ENCODE measurements around the gene C1orf122. TPM values are rescaled to one million over a fixed set of nuclear protein-coding genes. Genes with fewer than 3 reads are reported as not detected.
"Not testable (repeated sequence)": the region's sequence is repeated elsewhere in the genome, so short reads cannot be mapped to it uniquely, and the experiment has no call there.

The C1orf122 gene
- total RNA-seq = 19.9 and 21.9 TPM in 2 replicates

DNA sequence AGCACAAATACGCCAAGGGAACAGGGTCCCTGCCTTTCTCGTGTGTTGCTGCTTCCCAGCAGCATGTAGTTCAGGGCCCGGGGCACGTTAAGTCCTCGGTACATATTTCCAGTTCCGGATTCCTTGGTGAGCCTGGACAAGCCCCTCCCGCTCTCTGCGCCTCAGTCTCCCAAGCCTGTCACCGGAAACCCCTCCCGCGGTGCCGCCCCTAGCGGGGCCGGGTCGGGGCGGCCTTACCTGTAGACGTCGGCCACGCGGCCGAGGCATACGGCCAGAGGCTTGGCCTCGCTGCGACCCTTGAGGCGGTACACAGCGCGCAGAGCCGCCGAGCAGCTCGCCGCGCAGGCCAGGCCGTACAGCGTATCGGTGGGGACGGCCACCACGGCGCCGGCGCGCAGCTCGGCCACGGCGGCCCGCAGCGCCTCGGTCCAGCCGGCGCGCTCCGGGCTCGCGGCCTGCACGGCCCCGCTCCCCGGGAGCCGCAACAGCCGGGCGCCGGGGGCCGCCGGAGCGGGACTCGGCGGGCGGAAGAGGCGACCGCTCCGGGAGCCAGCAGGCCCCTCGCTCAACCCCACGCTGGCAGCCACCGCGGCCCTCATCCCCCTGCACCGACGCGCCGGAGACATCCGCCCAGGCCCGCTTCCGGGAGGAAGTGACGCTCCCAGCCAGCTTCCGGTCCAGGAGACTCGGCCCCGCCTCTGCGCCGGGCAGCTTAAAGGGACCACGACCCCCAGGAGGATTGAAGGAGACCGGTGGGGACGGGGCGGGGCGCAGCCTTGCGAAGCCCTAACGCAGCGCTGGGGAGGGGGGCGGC, at the start of gene C1orf122, which contains the start of gene YRDC:
Gene C1orf122 (plus strand): TSS at position 236 of the 814 bp plus-strand sequence. CDS start 615 bp downstream, outside the sequence.
Gene YRDC (minus strand): TSS at position 654 of the 814 bp plus-strand sequence. CDS start 28 bp downstream, at position 626.
- intact Hi-C loops (cut with micrococcal nuclease) = loop anchor here (1.0 to 5.0 kb wide), 8 partner anchors 13 to 1420 kb away; partner anchors contain the start of genes CDCA8, MTF1, RRAGC and SF3A3

DNA sequence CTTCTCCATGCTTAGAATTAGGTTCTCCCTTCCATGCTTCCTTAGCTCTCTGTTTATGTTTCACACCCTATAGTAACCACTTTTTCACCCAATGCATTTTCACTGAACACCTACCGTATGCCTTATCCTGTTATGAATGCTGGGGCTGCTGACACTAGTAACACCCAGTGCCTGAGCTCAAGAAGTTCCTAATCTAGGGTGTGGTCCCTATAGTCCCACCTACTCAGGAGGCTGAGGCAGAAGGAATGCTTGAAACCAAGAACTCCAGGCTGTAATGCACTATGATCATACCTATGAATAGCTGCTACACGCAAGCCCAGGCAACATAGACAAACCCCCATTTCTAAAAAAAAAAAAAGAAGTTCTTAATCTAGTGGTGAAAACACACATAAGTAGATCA, 48.1 kb upstream of the C1orf122 start:
- intact Hi-C loops (cut with micrococcal nuclease) = no loop called here

DNA sequence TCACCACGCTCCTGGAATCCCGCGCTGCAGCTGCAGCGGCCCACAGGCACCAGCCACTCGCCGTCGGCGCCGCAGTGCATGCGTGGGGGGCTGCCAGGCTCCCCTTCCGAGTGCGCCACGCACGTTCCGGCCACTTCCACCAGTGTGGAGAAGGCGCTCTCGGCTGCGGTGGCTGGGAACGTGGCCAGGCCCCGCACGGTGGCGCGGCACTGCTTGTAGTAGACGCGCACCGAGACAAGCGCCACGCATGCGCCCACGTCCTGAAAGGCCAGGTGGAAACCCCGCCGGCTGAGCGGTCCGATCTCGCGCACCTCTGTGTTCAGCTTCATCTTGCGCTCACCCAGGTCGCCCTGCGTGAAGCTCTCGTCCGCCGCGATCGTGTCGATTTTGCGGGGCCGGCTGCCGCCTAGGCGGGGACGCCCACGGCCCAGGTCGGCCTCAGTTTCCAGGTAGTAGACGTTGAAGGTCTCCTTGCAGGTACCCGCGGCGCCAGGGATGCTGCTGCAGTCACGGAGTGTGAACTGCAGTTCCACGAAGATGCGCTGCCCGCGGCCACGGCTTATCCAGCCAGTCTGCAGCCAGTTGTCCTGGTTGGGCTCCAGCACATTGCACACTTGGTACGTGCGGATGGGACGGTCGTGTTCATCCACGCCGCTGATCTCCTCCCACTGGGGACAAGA, 46.0 kb upstream of the C1orf122 start:
- intact Hi-C loops (cut with micrococcal nuclease) = no loop called here

DNA sequence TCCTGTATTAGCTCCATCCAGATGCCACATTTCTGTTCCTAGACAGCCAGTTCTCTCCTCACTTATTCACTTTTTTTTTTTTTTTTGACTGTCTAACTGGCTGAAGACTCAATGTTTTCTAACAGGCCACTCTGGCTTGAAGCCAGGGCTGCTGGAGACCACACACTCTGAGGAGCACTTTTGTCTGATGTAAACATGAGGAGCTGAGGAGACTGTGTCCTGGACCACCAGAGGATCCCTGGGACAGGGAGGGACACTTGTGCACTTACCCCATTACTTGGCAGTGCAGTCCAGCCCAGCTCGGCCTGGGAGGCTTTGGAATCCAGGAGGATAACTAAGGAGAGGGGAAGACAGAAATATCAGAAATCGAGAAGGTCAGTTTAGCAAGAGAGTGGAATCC, 45.1 kb upstream of the C1orf122 start:
- intact Hi-C loops (cut with micrococcal nuclease) = no loop called here

DNA sequence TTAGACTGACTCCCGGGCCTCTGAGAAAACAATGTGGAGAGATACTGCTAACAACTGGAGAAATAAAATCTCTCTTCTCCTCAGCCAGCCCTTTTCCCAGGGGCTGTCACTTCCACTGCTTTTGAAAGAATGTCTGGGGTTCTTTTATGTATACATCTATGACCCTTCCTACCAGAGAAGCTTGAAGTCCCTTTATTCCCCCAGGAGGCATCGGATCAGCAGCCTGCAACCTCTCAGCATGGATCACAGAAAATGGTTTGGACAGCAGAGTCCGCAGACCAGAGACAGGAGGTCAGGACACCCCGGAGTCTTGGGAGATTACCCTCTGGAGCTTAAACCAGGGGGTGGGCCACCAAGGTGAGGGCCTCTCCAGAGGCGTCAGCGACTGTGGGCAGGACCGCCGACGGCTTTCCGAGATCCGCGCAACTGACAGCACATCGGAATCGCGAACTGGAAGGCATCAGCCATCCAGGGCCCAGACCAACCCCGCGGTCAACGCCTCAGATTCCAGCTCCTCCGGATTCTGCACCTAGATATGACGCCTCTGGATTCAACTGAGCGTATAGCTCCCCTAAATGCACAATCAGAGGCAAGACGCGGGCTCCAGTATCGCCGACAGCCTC, 43.7 kb upstream of the C1orf122 start:
- intact Hi-C loops (cut with micrococcal nuclease) = no loop called here

DNA sequence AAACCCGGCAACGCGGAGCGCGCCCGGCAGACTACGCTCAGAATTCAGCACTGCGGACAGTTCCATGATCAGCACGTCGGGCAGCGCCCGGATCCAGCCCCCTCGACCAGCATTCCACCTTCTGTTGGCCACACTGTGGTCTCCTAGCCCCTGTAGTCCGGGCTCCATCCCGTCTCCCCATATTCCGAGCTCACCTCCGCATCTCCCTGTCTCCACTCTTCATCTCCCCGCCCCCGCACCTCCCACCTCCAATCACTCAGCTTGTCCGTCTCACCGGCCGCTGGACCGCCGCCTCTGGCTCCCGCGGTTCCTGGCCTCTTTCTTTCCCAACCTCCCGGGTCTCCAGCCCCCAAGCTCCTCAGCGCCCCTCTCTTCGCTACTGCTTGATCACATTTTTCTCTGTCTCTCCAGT, 43.2 kb upstream of the C1orf122 start:
- intact Hi-C loops (cut with micrococcal nuclease) = no loop called here

DNA sequence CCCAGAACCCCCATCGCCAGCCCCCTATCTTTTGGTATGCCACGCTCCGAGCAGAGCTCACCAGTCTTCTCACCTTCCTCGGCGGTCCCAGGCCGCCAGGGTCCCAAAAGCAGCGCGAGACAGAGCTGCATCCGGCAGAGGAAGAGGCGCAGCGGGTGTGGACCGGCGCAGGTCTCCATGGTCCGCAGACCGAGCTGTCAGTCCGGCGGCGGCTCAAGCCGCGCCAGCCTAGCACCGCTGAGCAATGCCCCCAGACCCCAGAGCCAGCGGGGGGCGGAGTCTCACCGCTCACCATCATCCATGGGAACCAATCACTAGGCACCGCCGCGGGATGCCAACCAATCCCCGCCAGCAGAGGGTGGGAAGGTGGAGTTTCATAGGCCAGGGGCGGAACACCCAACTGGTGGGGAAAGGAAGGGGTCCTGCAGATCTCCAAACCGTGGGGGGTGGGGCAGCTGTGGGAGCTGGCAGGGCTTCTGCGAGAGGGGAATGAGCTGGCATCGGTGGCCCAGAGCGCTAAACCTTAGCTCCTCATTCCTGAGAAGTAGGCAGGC, 42.6 kb upstream of the C1orf122 start, which contains the start of gene EPHA10:
Gene EPHA10 (minus strand): TSS at position 233 of the 554 bp plus-strand sequence. CDS start 54 bp downstream, at position 179.
- intact Hi-C loops (cut with micrococcal nuclease) = no loop called here

DNA sequence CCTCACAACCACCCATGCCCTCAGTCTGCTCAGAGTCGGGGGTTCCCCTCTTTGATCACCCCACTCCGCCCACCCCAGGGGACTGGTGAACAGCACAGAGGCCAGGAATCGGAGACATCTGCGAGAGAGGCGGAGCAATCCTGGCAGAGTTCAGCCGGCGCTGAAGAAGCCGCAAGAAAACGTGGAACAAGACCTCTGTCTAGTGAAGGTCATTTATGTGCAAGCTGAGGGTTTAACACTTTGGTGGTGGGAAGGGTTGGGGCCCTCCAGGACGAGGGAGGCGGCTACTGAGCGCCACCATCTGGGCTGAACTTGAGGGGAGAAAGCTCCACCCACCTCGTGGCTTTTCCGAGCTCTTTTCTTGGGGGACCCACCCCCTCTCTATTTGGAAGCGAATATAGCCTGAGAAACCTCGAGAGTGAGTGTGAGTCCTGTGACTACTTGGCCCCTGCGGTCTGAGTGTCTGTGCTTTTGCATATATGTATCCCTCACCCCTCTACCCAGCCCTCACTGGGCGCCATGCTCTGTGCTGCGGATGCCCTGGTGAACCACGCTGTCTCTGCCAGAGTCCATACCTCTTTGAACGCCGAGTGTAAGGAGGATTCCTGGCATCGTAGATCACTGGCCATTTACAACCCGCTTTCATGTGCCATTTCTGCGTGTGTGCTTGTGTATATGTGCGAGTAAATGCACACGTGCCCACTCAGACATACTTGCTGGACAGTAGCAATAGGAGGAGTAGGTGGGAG, 41.5 kb upstream of the C1orf122 start:
- intact Hi-C loops (cut with micrococcal nuclease) = no loop called here

DNA sequence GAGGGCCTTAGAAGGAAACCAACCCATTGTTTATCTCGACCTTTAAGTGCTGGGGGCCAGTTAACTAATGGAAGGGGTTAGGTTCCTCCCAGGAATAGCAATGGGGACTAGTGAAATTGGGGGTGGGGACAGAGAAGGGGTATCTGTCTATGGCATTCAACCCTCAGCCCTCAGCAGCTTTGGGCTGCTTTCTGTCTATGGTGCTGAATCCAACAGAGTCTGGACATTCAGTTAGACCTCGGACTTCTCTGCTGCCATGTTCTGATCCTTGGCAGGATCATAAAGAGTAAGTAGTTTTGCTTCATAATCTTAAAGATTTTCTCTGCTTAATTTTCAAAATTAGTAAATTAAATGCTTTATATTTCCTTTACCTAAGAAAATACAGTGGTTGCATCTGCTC, 40.1 kb upstream of the C1orf122 start:
- intact Hi-C loops (cut with micrococcal nuclease) = no loop called here

DNA sequence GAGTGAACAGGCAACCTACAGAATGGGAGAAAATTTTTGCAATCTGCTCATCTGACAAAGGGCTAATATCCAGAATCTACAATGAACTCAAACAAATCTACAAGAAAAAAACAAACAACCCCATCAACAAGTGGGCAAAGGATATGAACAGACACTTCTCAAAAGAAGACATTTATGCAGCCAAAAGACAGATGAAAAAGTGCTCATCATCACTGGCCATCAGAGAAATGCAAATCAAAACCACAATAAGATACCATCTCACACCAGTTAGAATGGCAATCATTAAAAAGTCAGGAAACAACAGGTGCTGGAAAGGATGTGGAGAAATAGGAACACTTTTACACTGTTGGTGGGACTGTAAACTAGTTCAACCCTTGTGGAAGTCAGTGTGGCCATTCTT, 36.1 kb upstream of the C1orf122 start:
- intact Hi-C loops (cut with micrococcal nuclease) = not testable (repeated sequence)

DNA sequence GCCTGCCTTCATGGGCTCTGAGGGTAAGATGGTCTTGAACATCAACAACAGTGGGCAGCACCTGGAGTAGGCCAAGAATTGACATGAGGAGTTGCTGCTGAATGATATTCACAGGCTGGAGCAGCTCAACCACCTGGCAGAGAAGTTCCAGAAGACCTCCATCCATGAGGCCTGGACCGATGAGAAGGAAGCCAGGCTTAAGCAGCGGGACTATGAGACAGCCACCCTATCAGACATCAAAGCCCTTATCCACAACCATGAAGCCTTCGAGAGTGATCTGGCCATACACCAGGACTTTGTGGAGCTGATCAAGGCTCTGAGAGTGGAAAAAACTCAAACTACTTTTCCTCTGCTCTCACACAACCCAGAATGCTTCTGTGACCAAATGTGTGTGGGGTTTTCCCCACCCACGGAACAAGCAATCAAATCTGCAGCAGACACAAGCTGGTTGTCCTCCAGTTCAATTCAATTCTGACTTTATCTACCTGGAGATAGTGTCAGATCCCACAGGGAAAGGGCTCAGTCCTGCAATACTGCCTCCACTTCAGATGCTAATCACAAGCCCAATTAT, 30.6 kb upstream of the C1orf122 start:
- intact Hi-C loops (cut with micrococcal nuclease) = no loop called here

DNA sequence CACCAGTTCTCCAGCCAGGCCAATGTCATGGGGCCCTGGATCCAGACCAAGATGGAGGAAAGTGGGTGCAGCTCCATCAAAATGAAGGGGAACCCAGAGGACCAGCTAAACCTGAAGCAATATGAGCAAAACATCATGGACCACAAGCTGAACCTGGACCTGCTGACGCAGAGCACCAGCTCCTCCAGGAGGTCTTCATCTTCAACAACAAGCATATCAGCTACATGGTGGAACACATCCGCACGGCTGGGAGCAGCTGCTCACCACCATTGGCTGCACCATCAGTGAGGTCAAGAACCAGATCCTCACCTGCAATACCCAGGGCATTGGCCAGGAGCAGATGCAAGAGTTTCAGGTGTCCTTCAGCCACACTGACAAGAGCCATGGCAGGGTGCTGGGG, 28.9 kb upstream of the C1orf122 start:
- intact Hi-C loops (cut with micrococcal nuclease) = no loop called here

DNA sequence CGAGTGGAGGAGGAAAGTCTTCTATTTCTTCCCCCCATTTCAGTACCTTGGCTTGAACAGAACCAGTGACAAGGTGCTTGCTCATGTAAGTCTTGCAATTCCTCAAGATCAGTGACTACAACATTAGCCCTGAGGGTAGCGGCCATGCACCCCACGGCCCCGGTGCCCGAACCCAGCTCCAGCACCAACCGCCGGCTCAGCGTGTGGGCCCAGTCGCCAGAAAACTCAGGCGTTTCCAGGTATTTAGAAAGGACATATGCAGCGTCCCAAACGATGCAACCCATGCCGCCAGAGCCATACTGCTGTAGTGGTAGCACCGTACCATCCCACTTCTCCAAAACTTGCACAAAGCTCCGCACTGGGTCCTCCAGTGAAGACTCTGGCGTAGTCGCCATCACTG, 25.1 kb upstream of the C1orf122 start:
- intact Hi-C loops (cut with micrococcal nuclease) = no loop called here

DNA sequence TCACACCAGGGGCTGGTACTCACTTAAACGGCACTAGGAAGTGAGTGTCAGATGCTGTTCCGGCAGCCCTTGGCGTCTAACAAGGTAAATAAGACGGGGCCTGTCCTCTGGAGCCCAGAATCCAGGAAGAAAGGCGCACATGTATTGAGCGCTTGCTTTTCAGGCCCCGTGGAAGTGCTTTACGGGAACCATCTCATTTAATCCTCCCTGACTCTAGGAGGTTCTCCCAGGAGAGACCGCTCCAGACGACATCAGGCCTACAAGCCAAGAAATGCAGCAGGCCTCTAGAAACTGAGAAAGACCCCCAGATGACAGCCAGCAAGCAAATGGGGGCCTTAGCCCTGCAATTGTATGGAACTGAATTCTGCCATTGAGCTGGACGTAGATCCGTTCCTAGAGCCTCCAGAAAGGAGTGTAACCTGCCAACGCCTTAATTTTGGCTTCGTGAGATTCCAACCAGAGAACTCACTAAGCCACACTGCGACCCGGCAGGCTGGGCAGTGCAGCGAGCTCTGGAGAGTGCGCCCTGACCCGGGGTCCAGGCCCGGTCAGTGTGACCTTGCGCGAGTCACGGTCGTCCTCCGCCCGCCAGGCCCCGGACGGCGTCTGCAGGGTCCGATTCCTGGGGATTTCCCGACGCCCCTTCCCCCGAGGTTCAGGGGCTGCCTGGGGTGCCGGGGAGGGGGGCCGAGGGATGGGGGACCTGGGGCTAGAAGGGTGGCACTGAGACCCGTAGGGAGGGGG, 14.5 kb upstream of the C1orf122 start:
- intact Hi-C loops (cut with micrococcal nuclease) = no loop called here

DNA sequence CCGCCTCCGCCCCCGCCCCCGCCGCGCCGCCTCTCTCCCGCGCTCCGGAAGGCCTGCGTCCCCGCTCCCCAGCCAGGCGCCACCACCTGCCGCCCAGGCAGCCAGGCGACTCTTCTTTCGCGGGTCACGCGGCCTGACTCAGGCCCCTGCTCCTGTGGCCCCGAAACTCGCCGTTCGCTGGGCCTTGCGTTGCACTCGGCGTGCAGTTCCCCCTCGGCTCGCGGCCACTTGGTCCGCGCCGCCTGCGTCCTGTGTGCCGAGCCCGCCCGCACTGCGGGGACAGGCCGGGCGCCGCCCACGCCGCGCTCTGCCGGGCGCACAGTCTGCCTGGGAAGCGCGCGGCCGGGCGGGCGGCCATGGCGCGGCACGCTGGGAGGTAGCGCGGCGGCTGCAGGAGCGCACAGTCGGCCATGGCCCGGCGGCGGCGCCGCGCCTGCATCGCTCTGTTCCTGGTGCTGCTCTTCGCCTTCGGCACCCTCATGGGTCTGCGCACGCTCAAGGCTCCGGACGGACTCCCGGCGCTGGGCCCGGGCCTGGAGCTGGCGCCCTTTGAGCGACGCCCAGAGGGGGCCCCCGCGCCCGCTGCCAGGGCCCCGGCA, 13.7 kb upstream of the C1orf122 start, which contains the start of gene MANEAL:
Gene MANEAL (plus strand): TSS at position 75 of the 599 bp plus-strand sequence. CDS start 336 bp downstream, at position 411.
- intact Hi-C loops (cut with micrococcal nuclease) = loop anchor here (2.0 kb wide), 1 partner anchor 15 kb away; the partner anchor contains the start of gene YRDC

DNA sequence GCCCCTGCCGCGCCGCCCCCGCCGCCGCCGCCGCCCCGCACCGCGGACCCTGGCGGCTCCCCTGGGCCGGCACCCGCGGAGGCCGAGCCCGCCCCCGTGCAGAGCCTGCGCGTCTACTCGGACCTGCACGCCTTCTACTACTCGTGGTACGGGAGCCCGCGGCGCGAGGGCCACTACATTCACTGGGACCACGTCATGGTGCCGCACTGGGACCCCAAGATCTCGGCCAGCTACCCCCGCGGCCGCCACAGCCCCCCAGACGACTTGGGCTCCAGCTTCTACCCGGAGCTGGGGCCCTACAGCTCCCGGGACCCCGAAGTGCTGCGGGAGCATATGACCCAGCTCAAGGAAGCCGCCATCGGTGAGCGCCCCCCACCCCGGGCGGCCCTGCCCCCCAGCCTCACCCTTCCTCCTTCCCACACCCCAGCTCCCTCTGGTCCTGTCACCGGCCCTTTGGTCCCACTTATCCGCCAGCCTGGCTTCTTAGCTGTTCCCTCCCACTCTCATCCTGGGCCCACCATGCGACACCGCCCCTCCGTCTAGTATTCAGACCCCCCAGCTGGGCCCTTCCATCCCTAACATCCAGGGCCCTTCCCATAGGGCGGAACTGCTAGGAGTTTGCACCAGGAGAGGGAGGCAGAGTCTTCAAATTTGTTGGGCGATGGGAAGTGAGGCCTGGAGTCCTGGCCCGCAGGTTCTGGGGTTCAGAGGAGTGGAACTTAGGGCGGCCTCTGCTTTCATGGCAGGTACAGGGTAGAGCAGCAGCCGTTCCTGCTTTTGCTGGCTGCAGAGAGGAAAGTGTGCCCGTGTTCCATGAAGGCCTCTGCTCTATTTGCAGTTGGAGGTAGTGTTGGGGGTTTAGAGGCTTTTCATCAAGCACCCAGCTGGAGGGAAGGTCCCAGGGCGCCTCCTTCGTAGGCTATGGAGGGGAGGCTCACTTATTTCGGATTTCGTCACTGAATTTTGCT, 12.9 kb upstream of the C1orf122 start:
- intact Hi-C loops (cut with micrococcal nuclease) = loop anchor here (2.0 kb wide), 1 partner anchor 14 kb away; the partner anchor contains the start of gene YRDC

DNA sequence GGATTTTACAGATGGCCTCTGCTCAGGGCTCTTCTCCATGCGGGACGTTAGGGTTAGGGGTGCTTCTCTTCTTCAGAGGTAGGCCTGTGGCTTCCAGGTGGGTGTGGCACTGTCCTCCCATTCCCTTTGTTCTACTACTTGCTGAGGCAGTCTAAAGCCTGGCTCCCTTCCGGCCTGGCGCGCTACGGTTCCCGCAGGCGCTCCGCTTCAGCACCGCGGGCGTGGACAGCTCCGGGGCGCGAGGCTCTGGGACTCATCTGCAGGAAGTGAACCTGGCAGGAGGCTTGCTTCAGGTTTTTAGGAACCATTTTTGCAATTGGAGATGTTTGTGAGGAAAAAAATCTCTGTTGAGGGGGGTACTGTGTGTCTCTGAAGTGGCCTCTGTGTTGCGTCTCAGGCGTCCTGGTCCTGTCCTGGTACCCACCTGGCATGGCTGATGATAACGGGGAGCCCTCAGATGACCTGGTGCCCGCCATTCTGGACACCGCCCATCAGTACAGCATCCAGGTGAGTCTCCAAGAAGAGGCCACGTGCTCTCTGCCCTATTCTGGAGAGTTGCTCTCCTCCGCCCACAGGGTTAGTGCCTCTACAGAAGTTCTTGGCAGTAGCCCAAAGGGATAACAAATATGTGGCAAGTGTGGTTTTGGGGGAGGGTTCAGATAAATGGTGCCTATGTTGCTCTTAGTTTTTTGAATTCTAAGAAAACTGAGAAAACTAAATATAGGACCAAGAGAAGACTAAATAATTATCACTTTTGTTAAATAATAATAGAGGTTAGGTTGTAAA, 12.1 kb upstream of the C1orf122 start:
- intact Hi-C loops (cut with micrococcal nuclease) = loop anchor here (2.0 kb wide), 1 partner anchor 13 kb away; the partner anchor contains the start of gene YRDC

Data from T-helper 1 cell treated with Interleukin-12 subunit alpha and Interleukin-12 subunit beta and Interleukin-4 antibody, amounts not matched to agents 30 ng/mL and 1 ng/mL, for 36 hours (primary cell).